Aorta (tissue), 5 donors: ENCODE results near the gene HMGN3. TPM values are rescaled to one million over a fixed set of nuclear protein-coding genes. Genes with fewer than 3 reads are reported as not detected.

Experiments
- ATAC-seq: fragments of 200-7000 bp; cut with Tn5 transposase; one replicate; pipeline ENCODE4 v1.9.1; 2022; ENCODE audit warnings: moderate library complexity; ENCODE audit not compliant: low FRiP score
- DNase-seq, 2 donors: peaks; one replicate each; pipeline ENCODE4 v3.0.0-alpha.2; 2020
- H3K27ac ChIP-seq, 2 donors: one replicate each; pipeline ENCODE4 v1.5.1; 2013; ENCODE audit warnings: low read length in 2 of 2, mild to moderate bottlenecking in 2 of 2, moderate library complexity in 2 of 2, control low read depth in 1 of 2, inconsistent platforms in 1 of 2, low read depth in 1 of 2
- H3K27me3 ChIP-seq, 2 donors: one replicate each; pipeline ENCODE4 v1.6.1; 2013; ENCODE audit warnings: control low read depth in 1 of 2, low read length in 1 of 2, mild to moderate bottlenecking in 1 of 2, moderate library complexity in 1 of 2; ENCODE audit not compliant: insufficient read depth in 2 of 2, control insufficient read depth in 1 of 2
- H3K36me3 ChIP-seq, 2 donors: one replicate each; pipeline ENCODE4 v1.6.1; 2013; ENCODE audit warnings: control low read depth in 1 of 2, low read length in 1 of 2, mild to moderate bottlenecking in 1 of 2; ENCODE audit not compliant: insufficient read depth in 2 of 2, control insufficient read depth in 1 of 2
- H3K4me1 ChIP-seq, 2 donors: one replicate each; pipeline ENCODE4 v1.6.1; 2013; ENCODE audit warnings: low read length in 2 of 2, control low read depth in 1 of 2, mild to moderate bottlenecking in 1 of 2, moderate library complexity in 1 of 2; ENCODE audit not compliant: insufficient read depth in 2 of 2, control insufficient read depth in 1 of 2
- H3K4me3 ChIP-seq, 2 donors: one replicate each; pipeline ENCODE4 v1.5.1; 2013; ENCODE audit warnings: low read length in 2 of 2, control low read depth in 1 of 2, mild to moderate bottlenecking in 1 of 2
- H3K9me3 ChIP-seq: one replicate; pipeline ENCODE4 v1.6.1; 2013; ENCODE audit warnings: mild to moderate bottlenecking, low read length; ENCODE audit not compliant: control insufficient read depth
- WGBS, 2 donors: extraction: QIAGEN DNeasy Blood & Tissue Kit; methylation state at CpG; one replicate each; pipeline ENCODE4 v1.1.7; 2013; 5-methylcytosine and 5-hydroxymethylcytosine counted together
- intact Hi-C, 2 donors: fragments of 100-400 bp; cut with DNase I; formaldehyde crosslinking; loops; one replicate each; pipeline versions ENCODE4 v1.14.2 to v1.15.0; 2022
- polyA plus RNA-seq, 2 donors: library from polyadenylated mRNA; stranded (reverse); fragments of 200-250 nt; gene quantifications; one replicate each; pipeline ENCODE4 v1.2.3, GENCODE V29; 2013
- total RNA-seq, 2 donors: library from RNA; stranded (reverse); fragmentation: NEBNext Ultra II Directional; extraction: Animal tissue kit (Norgen Biotek cat#: 25700); gene quantifications; one replicate each; pipeline ENCODE4 v1.2.1, GENCODE V29; 2021
- donor health status: healthy with polysubstance abuse.
- donor health status: Bipolar disorder and iron deficiency.
- donor health status: DM: no; HTN: no; CAD: no.
- donor health status: DM: no; HTN: no; CAD: no.
- donor health status: DM: yes; HTN: yes; CAD: no.

The HMGN3 gene
- total and polyA plus RNA-seq, 4 donors = 41.0 to 131 (median 73.7) TPM

DNA sequence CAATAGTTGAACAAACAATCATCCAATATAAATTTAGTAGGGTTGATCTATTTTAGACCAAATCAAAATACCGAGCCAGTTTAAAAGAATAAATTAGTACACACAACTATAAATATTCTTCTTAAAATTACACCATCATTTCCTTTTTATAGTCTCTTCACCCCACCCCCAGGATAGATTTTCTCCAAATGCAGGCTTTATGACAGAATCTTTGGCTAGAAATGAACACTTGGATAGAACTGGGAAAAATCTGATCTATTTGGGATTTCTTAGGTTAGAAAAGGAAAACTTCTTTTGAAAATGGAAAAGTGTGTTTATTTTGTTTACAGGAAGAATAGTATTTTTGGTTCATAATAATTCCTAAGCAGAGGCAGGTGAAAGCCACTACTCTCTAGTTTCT, 74.6 kb downstream of the HMGN3 start:
- Histone ChIP-seq H3K27ac (no peak overlapping the region), H3K4me3 (no peak overlapping the region), H3K27me3 (no peaks in the 10 kb centered on the region), H3K36me3 (no peaks in the 10 kb centered on the region), H3K9me3 (no peaks in the 10 kb centered on the region), H3K4me1 (no peaks in the 10 kb centered on the region)
- ATAC-seq = no peak
- 0 to 6% methylated on average over 1 of the region's 1 CpG for WGBS, 2 donors
- intact Hi-C loops = no loop called here
- DNase-seq = no peak

DNA sequence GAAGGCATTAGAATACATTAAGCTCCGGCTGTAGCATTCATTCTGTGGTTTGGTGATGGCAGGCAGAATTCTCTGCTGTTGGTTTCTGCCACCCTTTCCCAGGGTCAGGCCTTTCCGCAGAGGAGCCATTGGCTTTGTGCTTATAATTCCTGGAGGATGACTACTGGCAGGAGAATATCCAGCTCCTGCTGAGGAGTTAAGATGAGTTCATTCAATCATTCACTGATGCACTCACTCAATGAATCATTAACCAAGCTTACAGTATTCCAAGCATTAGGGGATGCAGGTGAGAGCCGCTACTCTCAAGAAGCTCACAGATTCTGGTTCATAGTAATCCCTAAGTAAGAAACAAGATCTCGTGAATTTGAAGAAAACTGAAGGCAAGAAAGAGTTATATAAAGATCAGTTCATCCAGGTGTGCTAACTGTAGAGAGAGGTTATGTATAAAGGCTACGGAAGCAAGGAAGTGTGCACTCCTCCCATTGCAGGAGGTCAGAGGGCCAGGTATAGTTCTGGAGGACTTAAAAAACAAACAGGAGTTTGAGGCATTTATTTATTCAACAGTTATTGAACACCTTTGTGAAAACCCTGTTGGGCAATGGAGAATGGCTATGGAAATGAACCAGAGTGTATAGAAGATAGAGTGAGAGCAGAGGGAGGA, 75.5 kb downstream of the HMGN3 start:
- H3K36me3 ChIP-seq = no peaks in the 10 kb centered on the region
- no peaks in the 10 kb centered on the region for H3K27me3 ChIP-seq
- DNase-seq (no peak), ATAC-seq (no peak)
- no peak overlapping the region for H3K4me3 ChIP-seq
- no peak overlapping the region for H3K27ac ChIP-seq
- WGBS, 2 donors = 92% methylated on average over 5 of the region's 5 CpGs
- no peaks in the 10 kb centered on the region for H3K4me1 ChIP-seq
- no peaks in the 10 kb centered on the region for H3K9me3 ChIP-seq
- intact Hi-C loops = no loop called here

DNA sequence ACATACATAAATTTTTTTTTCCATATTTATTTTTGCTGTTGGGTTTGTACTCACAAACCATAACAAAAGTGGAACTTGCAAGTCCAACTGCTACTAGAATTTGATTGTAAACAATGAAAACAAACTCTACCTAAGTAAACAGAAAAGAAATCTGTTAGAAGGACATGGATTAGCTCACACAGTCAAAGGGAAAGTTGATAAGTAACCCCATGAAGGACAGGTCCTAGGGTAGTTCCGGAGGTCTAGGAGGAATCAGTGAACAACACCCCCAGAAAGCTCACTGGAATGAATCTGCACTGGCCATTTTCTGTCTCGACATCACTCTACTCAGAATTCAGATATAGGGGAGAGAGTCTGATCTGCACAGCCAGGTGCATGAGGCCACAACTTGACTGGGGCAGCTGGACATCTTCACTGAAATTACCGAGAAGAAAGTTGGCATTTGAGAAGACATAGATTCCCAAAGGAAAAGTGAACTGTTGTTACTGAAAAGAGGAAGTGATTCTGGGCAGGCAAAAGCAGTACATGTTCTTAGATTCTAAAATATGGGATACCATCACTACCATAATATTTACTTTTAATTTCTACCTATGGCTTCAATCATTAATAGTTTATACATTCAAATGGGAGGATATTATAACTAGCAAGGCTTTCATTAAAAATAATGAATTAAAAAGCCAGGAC, 76.4 kb downstream of the HMGN3 start:
- H3K27ac ChIP-seq = no peak overlapping the region
- H3K9me3 ChIP-seq = no peaks in the 10 kb centered on the region
- no peak overlapping the region for H3K4me3 ChIP-seq
- H3K36me3 ChIP-seq = no peaks in the 10 kb centered on the region
- WGBS, 2 donors = 66 to 71% methylated on average over 3 of the region's 3 CpGs
- ATAC-seq (no peak), DNase-seq (no peak)
- intact Hi-C loops = no loop called here
- H3K4me1 ChIP-seq = no peaks in the 10 kb centered on the region
- H3K27me3 ChIP-seq = no peaks in the 10 kb centered on the region

DNA sequence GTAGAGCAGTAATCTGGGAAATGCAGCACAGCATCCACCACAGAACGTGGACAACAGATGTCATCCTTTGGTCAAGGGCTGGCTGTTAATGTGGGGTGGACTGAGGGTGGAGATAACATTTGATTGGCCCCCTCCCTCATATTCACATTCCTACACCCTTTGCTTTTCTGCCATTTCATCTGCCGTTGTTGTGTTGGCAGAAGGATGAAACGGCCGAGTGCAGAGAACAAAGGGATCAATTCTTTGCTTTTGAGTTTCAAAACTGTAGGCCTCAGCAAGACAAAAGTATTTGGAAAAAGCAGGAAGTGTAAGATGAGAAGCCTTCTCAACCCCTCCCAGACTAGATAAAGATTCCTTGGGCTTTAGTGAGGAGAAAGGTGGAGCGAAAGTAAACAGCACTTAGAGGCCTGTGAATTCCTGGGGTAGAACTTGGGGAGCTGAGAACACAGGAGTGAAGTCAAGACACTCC, 82.2 kb downstream of the HMGN3 start:
- 50% methylated on average over 5 of the region's 5 CpGs for WGBS, 2 donors
- intact Hi-C loops = no loop called here
- ATAC-seq = no peak

More for the DNA sequence above, 82.2 kb downstream of the HMGN3 start:
- Histone ChIP-seq H3K36me3 (no peaks in the 10 kb centered on the region), H3K27ac (no peak overlapping the region), H3K4me1 (peaks cover 2 to 3% of the 10 kb centered on the region in 2 donors), H3K9me3 (no peaks in the 10 kb centered on the region), H3K27me3 (no peaks in the 10 kb centered on the region), H3K4me3 (no peak overlapping the region)
- no peak for DNase-seq

Other genes with a start within 250 kb of the HMGN3 start
- 10 to 100 TPM; 31.5 to 38.0 TPM for gene PHIP, start 156.4 kb downstream of the HMGN3 start, total RNA-seq
- 10 to 100 TPM in 1 of 2 donors, 1 to 10 TPM in 1; 2.9 to 10.5 TPM for gene PHIP, start 156.4 kb downstream of the HMGN3 start, polyA plus RNA-seq